ENCODE data around the gene IDUA.

The IDUA gene

DNA sequence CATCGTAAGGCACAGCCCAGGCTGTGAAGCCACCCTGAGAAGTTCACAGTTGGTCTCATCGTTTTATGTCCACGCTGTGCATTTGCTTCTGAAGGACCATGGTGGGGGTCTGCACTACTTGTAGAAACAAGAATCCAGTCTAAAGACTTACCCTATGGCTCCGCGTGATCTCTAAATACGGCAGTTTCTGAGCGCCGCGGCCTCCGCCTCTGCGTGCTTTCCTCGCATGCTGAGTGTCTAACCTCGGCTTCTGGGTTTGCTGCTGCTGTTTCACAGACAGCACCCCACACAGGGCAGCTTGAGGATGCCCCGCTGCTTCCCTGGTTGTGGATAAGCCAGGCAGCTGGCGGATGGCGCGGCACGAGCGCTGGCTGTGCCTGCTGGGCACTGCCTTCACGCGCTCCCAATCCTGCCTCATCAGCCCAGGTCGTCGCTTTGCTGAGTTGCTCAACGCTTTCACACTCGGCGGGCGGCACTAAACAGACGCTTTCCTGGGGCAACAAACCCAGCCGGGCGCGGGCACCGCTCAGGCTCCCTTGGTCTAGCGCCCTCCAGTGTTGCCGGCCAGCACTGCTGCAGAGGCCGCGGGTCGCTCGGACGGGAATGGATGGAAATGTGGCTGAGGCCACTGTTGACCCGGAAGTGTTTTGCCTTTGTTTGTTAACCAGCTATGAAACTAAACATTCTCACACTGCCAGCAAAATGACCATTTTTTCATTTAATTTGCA, 63.8 kb downstream of the IDUA start:
- Histone ChIP-seq H3K9me3 (replicated peaks; ENCODE audit: insufficient read depth, low read length) (no peaks in the 10 kb centered on the region), H3K9ac (ENCODE audit: low read length) (no peak overlapping the region), H2AFZ (ENCODE audit: low read length) (no peak overlapping the region), H3K9me2 (replicated peaks; ENCODE audit: insufficient read depth, low read length) (no peaks in the 10 kb centered on the region), H3F3A (ENCODE audit: insufficient read depth, low read length) (no peaks in the 10 kb centered on the region), H4K20me1 (ENCODE audit: insufficient read depth, low read length) (no peaks in the 10 kb centered on the region), H3K4me2 (ENCODE audit: low read depth, low read length) (no peak overlapping the region), H3K4me1 (ENCODE audit: low read length) (no peaks in the 10 kb centered on the region), H3K36me3 (replicated peaks; ENCODE audit: insufficient read depth, low read length) (no peaks in the 10 kb centered on the region), H3K27ac (ENCODE audit: low read length) (no peak overlapping the region), H3K27me3 (replicated peaks; ENCODE audit: insufficient read depth, low read length) (peaks cover 9% of the 10 kb centered on the region; the same call in 1 of the 2 replicates), H3K79me2 (ENCODE audit: low read length) (no peaks in the 10 kb centered on the region), H3K4me3 (ENCODE audit: low read length) (no peak overlapping the region)
- TF ChIP-seq EZH2phosphoT487 (IDR thresholded peaks at IDR 0.05; ENCODE audit: low read length) (no peak), CTCF (IDR thresholded peaks at IDR 0.05; ENCODE audit: low read length) (no peak), EZH2 (optimal IDR thresholded peaks at IDR 0.05; ENCODE audit: low read depth, low read length) (no peak)
- DNase-seq = no peak

GRCh38 chr4:1051472-1051871, 64.6 kb downstream of the IDUA start:
- TF ChIP-seq EZH2 (optimal IDR thresholded peaks at IDR 0.05; ENCODE audit: low read depth, low read length) = no peak
- no peak for TF ChIP-seq EZH2phosphoT487 (IDR thresholded peaks at IDR 0.05; ENCODE audit: low read length)
- no peak for TF ChIP-seq CTCF (IDR thresholded peaks at IDR 0.05; ENCODE audit: low read length)
- no peak overlapping the region for H3K4me3 ChIP-seq (ENCODE audit: low read length)
- DNase-seq = no peak
- H3K9me2 ChIP-seq (replicated peaks; ENCODE audit: insufficient read depth, low read length) = no peaks in the 10 kb centered on the region
- no peak overlapping the region for H3K4me2 ChIP-seq (ENCODE audit: low read depth, low read length)
- H3K79me2 ChIP-seq (ENCODE audit: low read length) = no peaks in the 10 kb centered on the region
- H3F3A ChIP-seq (ENCODE audit: insufficient read depth, low read length) = no peaks in the 10 kb centered on the region
- H4K20me1 ChIP-seq (ENCODE audit: insufficient read depth, low read length) = no peaks in the 10 kb centered on the region
- no peak overlapping the region for H2AFZ ChIP-seq (ENCODE audit: low read length)
- H3K4me1 ChIP-seq (ENCODE audit: low read length) = no peaks in the 10 kb centered on the region
- H3K36me3 ChIP-seq (replicated peaks; ENCODE audit: insufficient read depth, low read length) = no peaks in the 10 kb centered on the region
- no peak overlapping the region for H3K27ac ChIP-seq (ENCODE audit: low read length)
- H3K9ac ChIP-seq (ENCODE audit: low read length) = no peak overlapping the region
- H3K27me3 ChIP-seq (replicated peaks; ENCODE audit: insufficient read depth, low read length) = peaks cover 17% of the 10 kb centered on the region
- no peaks in the 10 kb centered on the region for H3K9me3 ChIP-seq (replicated peaks; ENCODE audit: insufficient read depth, low read length)

DNA sequence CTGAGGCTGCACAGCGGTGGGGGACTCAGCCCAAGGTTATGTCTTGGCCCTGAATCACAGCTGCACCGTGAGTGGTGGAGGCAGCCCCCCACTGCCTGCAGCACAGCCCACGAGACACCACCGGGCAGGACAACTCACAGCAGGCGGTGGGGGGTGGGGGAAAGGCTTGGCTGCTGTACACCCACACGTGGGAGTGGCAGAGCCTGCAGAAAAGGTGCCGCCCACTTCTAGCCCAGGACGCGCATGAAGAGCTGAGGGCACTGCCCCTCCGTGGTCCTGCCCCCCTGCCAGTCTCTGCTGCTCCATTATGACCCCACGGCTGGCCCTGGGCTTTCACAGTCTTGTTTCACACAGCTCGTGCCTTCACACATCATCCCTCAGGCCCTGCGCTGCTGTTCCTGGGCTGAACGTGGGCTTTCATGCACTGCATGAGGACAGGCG, 65.4 kb downstream of the IDUA start:
- no peak overlapping the region for H3K4me3 ChIP-seq (ENCODE audit: low read length)
- no peak for DNase-seq
- H3K9ac ChIP-seq (ENCODE audit: low read length) = no peak overlapping the region
- H3K9me2 ChIP-seq (replicated peaks; ENCODE audit: insufficient read depth, low read length) = no peaks in the 10 kb centered on the region
- no peaks in the 10 kb centered on the region for H4K20me1 ChIP-seq (ENCODE audit: insufficient read depth, low read length)
- H3K27me3 ChIP-seq (replicated peaks; ENCODE audit: insufficient read depth, low read length) = peaks cover 24% of the 10 kb centered on the region
- H3K36me3 ChIP-seq (replicated peaks; ENCODE audit: insufficient read depth, low read length) = no peaks in the 10 kb centered on the region
- no peaks in the 10 kb centered on the region for H3K9me3 ChIP-seq (replicated peaks; ENCODE audit: insufficient read depth, low read length)
- no peaks in the 10 kb centered on the region for H3K79me2 ChIP-seq (ENCODE audit: low read length)
- H3K4me1 ChIP-seq (ENCODE audit: low read length) = no peaks in the 10 kb centered on the region
- H3K27ac ChIP-seq (ENCODE audit: low read length) = no peak overlapping the region
- H3K4me2 ChIP-seq (ENCODE audit: low read depth, low read length) = no peak overlapping the region
- H2AFZ ChIP-seq (ENCODE audit: low read length) = no peak overlapping the region
- H3F3A ChIP-seq (ENCODE audit: insufficient read depth, low read length) = no peaks in the 10 kb centered on the region
- TF ChIP-seq EZH2 (optimal IDR thresholded peaks at IDR 0.05; ENCODE audit: low read depth, low read length) = no peak
- TF ChIP-seq CTCF (IDR thresholded peaks at IDR 0.05; ENCODE audit: low read length) = no peak
- no peak for TF ChIP-seq EZH2phosphoT487 (IDR thresholded peaks at IDR 0.05; ENCODE audit: low read length)
